GM12872 (cell line): Measurements from ENCODE around the gene CLDN8.

Experiments used
- CTCF ChIP-seq: IDR thresholded peaks from 3 replicates; pipeline ENCODE4 v1.5.1; 2011; ENCODE audit warnings: low read depth, mild to moderate bottlenecking, low read length, moderate library complexity; ENCODE audit not compliant: insufficient read depth

Gene CLDN8

GRCh38 chr21:30207252-30207579 is 8.7 kb downstream of the CLDN8 start:
- no peak for TF ChIP-seq CTCF

GRCh38 chr21:30206551-30207251 is 9.2 kb downstream of the CLDN8 start:
- no peak for TF ChIP-seq CTCF

GRCh38 chr21:30200000-30200399 is 15.9 kb downstream of the CLDN8 start:
- TF ChIP-seq CTCF: no peak

- peak; percentile 22; the same call in 1 of the 3 replicates for TF ChIP-seq CTCF
Measured at GRCh38 chr21:30194701-30195299, 21.1 kb downstream of the CLDN8 start.

- no peak for TF ChIP-seq CTCF
Measured at GRCh38 chr21:30193201-30193600, 22.7 kb downstream of the CLDN8 start.

- no peak for TF ChIP-seq CTCF
Measured at GRCh38 chr21:30190554-30190953, 25.3 kb downstream of the CLDN8 start.

GRCh38 chr21:30189773-30190172 is 26.1 kb downstream of the CLDN8 start:
- TF ChIP-seq CTCF: no peak
